T-helper 22 cell (primary cell): ENCODE results near the gene CACNA1C.

Experiments used
- DNase-seq: peaks from one replicate; pipeline ENCODE4 v3.0.0-alpha.2; 2020; ENCODE audit warnings: low read depth

CACNA1C gene

GRCh38 chr12:2646341-2646740 lies 593.6 kb downstream of the CACNA1C start:
- DNase-seq = no peak

- no peak for DNase-seq
Observed at GRCh38 chr12:2647186-2647585, 594.4 kb downstream of the CACNA1C start.

- no peak for DNase-seq
Observed at GRCh38 chr12:2648406-2648805, 595.6 kb downstream of the CACNA1C start.

- no peak for DNase-seq
Observed at GRCh38 chr12:2649201-2650030, 596.6 kb downstream of the CACNA1C start.

- DNase-seq = no peak
Observed at GRCh38 chr12:2650261-2651067, 597.7 kb downstream of the CACNA1C start.

GRCh38 chr12:2651068-2651965 lies 598.5 kb downstream of the CACNA1C start:
- no peak for DNase-seq

- DNase-seq = no peak
Observed at GRCh38 chr12:2652011-2652400, 599.2 kb downstream of the CACNA1C start.

- DNase-seq = no peak
Observed at GRCh38 chr12:2652401-2653081, 599.8 kb downstream of the CACNA1C start.

GRCh38 chr12:2653461-2653965 lies 600.7 kb downstream of the CACNA1C start:
- no peak for DNase-seq

- no peak for DNase-seq
Observed at GRCh38 chr12:2654311-2654710, 601.5 kb downstream of the CACNA1C start.

GRCh38 chr12:2654741-2655140 lies 602.0 kb downstream of the CACNA1C start:
- DNase-seq = no peak

GRCh38 chr12:2662524-2662923 lies 609.7 kb downstream of the CACNA1C start:
- no peak for DNase-seq

- DNase-seq = no peak
Observed at GRCh38 chr12:2664721-2665577, 612.2 kb downstream of the CACNA1C start.

- no peak for DNase-seq
Observed at GRCh38 chr12:2666411-2666810, 613.6 kb downstream of the CACNA1C start.

- DNase-seq = no peak
Observed at GRCh38 chr12:2666846-2667245, 614.1 kb downstream of the CACNA1C start.

- DNase-seq = no peak
Observed at GRCh38 chr12:2667716-2668440, 615.1 kb downstream of the CACNA1C start.

GRCh38 chr12:2668816-2669215 lies 616.0 kb downstream of the CACNA1C start:
- DNase-seq = no peak

- DNase-seq = no peak
Observed at GRCh38 chr12:2669560-2669959, 616.8 kb downstream of the CACNA1C start.

- no peak for DNase-seq
Observed at GRCh38 chr12:2672863-2673262, 620.1 kb downstream of the CACNA1C start.
